Measurements from ENCODE around the gene SLC6A7. TPM values are rescaled to one million over a fixed set of nuclear protein-coding genes. Genes with fewer than 3 reads are reported as not detected.

The SLC6A7 gene
- total and polyA plus RNA-seq, 2 donors = under 0.01 to 0.07 TPM

GRCh38 chr5:150154618-150155128 is 35.2 kb upstream of the SLC6A7 start:
- 94% methylated on average over 7 of the region's 7 CpGs for WGBS
- Histone ChIP-seq H3K36me3 (ENCODE audit: control insufficient read depth in 2 of 2, insufficient read depth in 2 of 2, low read length in 1 of 2) (no peaks in the 10 kb centered on the region), H3K27me3 (ENCODE audit: control insufficient read depth in 2 of 2, insufficient read depth in 1 of 2, low read length in 1 of 2) (peaks cover 5 to 8% of the 10 kb centered on the region in 2 donors), H3K4me3 (ENCODE audit: low read length in 2 of 2) (peak overlapping the region in 1 of 2 donors; percentile 10), H3K27ac (ENCODE audit: low read depth in 1 of 2, low read length in 1 of 2) (no peak overlapping the region), H3K4me1 (ENCODE audit: control insufficient read depth in 2 of 2, insufficient read depth in 2 of 2, low read length in 2 of 2) (peaks cover 4 to 38% of the 10 kb centered on the region in 2 donors), H3K9me3 (ENCODE audit: control insufficient read depth in 2 of 2, insufficient read depth in 1 of 2, low read length in 1 of 2) (no peaks in the 10 kb centered on the region)
- no peak for DNase-seq (ENCODE audit: low read depth in 6 of 9, low spot score in 9 of 9)

- H3K4me1 ChIP-seq (ENCODE audit: control insufficient read depth in 2 of 2, insufficient read depth in 2 of 2, low read length in 2 of 2) = peaks cover 4 to 38% of the 10 kb centered on the region in 2 donors
- peak in 7 of 9 donors; percentile 5 to 69 (median 32) for DNase-seq (ENCODE audit: low read depth in 6 of 9, low spot score in 9 of 9)
Observed at GRCh38 chr5:150155258-150156026, 34.4 kb upstream of the SLC6A7 start, which contains the start of gene PDGFRB. TSS of gene PDGFRB (minus strand) at chr5:150155845. CDS start at chr5:150137047, 18,798 bp downstream.

GRCh38 chr5:150156027-150156368 is 33.9 kb upstream of the SLC6A7 start:
- no peak overlapping the region for H3K27ac ChIP-seq (ENCODE audit: low read depth in 1 of 2, low read length in 1 of 2)

More at GRCh38 chr5:150155258-150156026, 34.4 kb upstream of the SLC6A7 start, which contains the start of gene PDGFRB:
- no peaks in the 10 kb centered on the region for H3K9me3 ChIP-seq (ENCODE audit: control insufficient read depth in 2 of 2, insufficient read depth in 1 of 2, low read length in 1 of 2)
- 11% methylated on average over 17 of the region's 17 CpGs for WGBS
- peak within 1 kb of the TSS; percentile 29 to 48 for H3K4me3 ChIP-seq (ENCODE audit: low read length in 2 of 2)
- no peak within 1 kb of the TSS for H3K27ac ChIP-seq (ENCODE audit: low read depth in 1 of 2, low read length in 1 of 2)
- peaks cover 5 to 8% of the 10 kb centered on the region in 2 donors for H3K27me3 ChIP-seq (ENCODE audit: control insufficient read depth in 2 of 2, insufficient read depth in 1 of 2, low read length in 1 of 2)
- H3K36me3 ChIP-seq (ENCODE audit: control insufficient read depth in 2 of 2, insufficient read depth in 2 of 2, low read length in 1 of 2) = no peaks in the 10 kb centered on the region

GRCh38 chr5:150156540-150156939 is 33.3 kb upstream of the SLC6A7 start:
- Histone ChIP-seq H3K4me3 (ENCODE audit: low read length in 2 of 2) (no peak overlapping the region), H3K27ac (ENCODE audit: low read depth in 1 of 2, low read length in 1 of 2) (no peak overlapping the region), H3K36me3 (ENCODE audit: control insufficient read depth in 2 of 2, insufficient read depth in 2 of 2, low read length in 1 of 2) (no peaks in the 10 kb centered on the region), H3K27me3 (ENCODE audit: control insufficient read depth in 2 of 2, insufficient read depth in 1 of 2, low read length in 1 of 2) (peaks cover 5 to 8% of the 10 kb centered on the region in 2 donors), H3K9me3 (ENCODE audit: control insufficient read depth in 2 of 2, insufficient read depth in 1 of 2, low read length in 1 of 2) (no peaks in the 10 kb centered on the region), H3K4me1 (ENCODE audit: control insufficient read depth in 2 of 2, insufficient read depth in 2 of 2, low read length in 2 of 2) (peaks cover 4 to 40% of the 10 kb centered on the region in 2 donors)
- no peak for DNase-seq (ENCODE audit: low read depth in 6 of 9, low spot score in 9 of 9)
- 96% methylated on average over 4 of the region's 4 CpGs for WGBS

More at GRCh38 chr5:150156027-150156368, 33.9 kb upstream of the SLC6A7 start:
- WGBS = 11% methylated on average over 9 of the region's 9 CpGs
- no peak for DNase-seq (ENCODE audit: low read depth in 6 of 9, low spot score in 9 of 9)
- H3K4me1 ChIP-seq (ENCODE audit: control insufficient read depth in 2 of 2, insufficient read depth in 2 of 2, low read length in 2 of 2) = peaks cover 4 to 37% of the 10 kb centered on the region in 2 donors
- no peaks in the 10 kb centered on the region for H3K36me3 ChIP-seq (ENCODE audit: control insufficient read depth in 2 of 2, insufficient read depth in 2 of 2, low read length in 1 of 2)
- no peaks in the 10 kb centered on the region for H3K9me3 ChIP-seq (ENCODE audit: control insufficient read depth in 2 of 2, insufficient read depth in 1 of 2, low read length in 1 of 2)
- peaks cover 5 to 8% of the 10 kb centered on the region in 2 donors for H3K27me3 ChIP-seq (ENCODE audit: control insufficient read depth in 2 of 2, insufficient read depth in 1 of 2, low read length in 1 of 2)
- H3K4me3 ChIP-seq (ENCODE audit: low read length in 2 of 2) = peak overlapping the region; percentile 29 to 48

GRCh38 chr5:150157168-150157567 is 32.7 kb upstream of the SLC6A7 start:
- no peak overlapping the region for H3K27ac ChIP-seq (ENCODE audit: low read depth in 1 of 2, low read length in 1 of 2)
- H3K9me3 ChIP-seq (ENCODE audit: control insufficient read depth in 2 of 2, insufficient read depth in 1 of 2, low read length in 1 of 2) = no peaks in the 10 kb centered on the region
- peaks cover 4 to 44% of the 10 kb centered on the region in 2 donors for H3K4me1 ChIP-seq (ENCODE audit: control insufficient read depth in 2 of 2, insufficient read depth in 2 of 2, low read length in 2 of 2)
- no peak overlapping the region for H3K4me3 ChIP-seq (ENCODE audit: low read length in 2 of 2)
- no peak for DNase-seq (ENCODE audit: low read depth in 6 of 9, low spot score in 9 of 9)
- no peaks in the 10 kb centered on the region for H3K36me3 ChIP-seq (ENCODE audit: control insufficient read depth in 2 of 2, insufficient read depth in 2 of 2, low read length in 1 of 2)
- H3K27me3 ChIP-seq (ENCODE audit: control insufficient read depth in 2 of 2, insufficient read depth in 1 of 2, low read length in 1 of 2) = peaks cover 5 to 8% of the 10 kb centered on the region in 2 donors
- WGBS = 97% methylated on average over 3 of the region's 3 CpGs

GRCh38 chr5:150158170-150158949 is 31.5 kb upstream of the SLC6A7 start:
- no peaks in the 10 kb centered on the region for H3K36me3 ChIP-seq (ENCODE audit: control insufficient read depth in 2 of 2, insufficient read depth in 2 of 2, low read length in 1 of 2)
- no peak for DNase-seq (ENCODE audit: low read depth in 6 of 9, low spot score in 9 of 9)
- no peak overlapping the region for H3K27ac ChIP-seq (ENCODE audit: low read depth in 1 of 2, low read length in 1 of 2)
- H3K4me1 ChIP-seq (ENCODE audit: control insufficient read depth in 2 of 2, insufficient read depth in 2 of 2, low read length in 2 of 2) = peaks cover 4 to 47% of the 10 kb centered on the region in 2 donors
- 87% methylated on average over 12 of the region's 12 CpGs for WGBS
- H3K4me3 ChIP-seq (ENCODE audit: low read length in 2 of 2) = no peak overlapping the region
- H3K27me3 ChIP-seq (ENCODE audit: control insufficient read depth in 2 of 2, insufficient read depth in 1 of 2, low read length in 1 of 2) = peaks cover 5 to 8% of the 10 kb centered on the region in 2 donors
- H3K9me3 ChIP-seq (ENCODE audit: control insufficient read depth in 2 of 2, insufficient read depth in 1 of 2, low read length in 1 of 2) = no peaks in the 10 kb centered on the region

- no peaks in the 10 kb centered on the region for H3K36me3 ChIP-seq (ENCODE audit: control insufficient read depth in 2 of 2, insufficient read depth in 2 of 2, low read length in 1 of 2)
- H3K27ac ChIP-seq (ENCODE audit: low read depth in 1 of 2, low read length in 1 of 2) = no peak overlapping the region
- no peak for DNase-seq (ENCODE audit: low read depth in 6 of 9, low spot score in 9 of 9)
- H3K4me1 ChIP-seq (ENCODE audit: control insufficient read depth in 2 of 2, insufficient read depth in 2 of 2, low read length in 2 of 2) = peaks cover 4 to 46% of the 10 kb centered on the region in 2 donors
- H3K9me3 ChIP-seq (ENCODE audit: control insufficient read depth in 2 of 2, insufficient read depth in 1 of 2, low read length in 1 of 2) = no peaks in the 10 kb centered on the region
- H3K27me3 ChIP-seq (ENCODE audit: control insufficient read depth in 2 of 2, insufficient read depth in 1 of 2, low read length in 1 of 2) = peaks cover 5 to 12% of the 10 kb centered on the region in 2 donors
- WGBS = 94% methylated on average over 6 of the region's 6 CpGs
- H3K4me3 ChIP-seq (ENCODE audit: low read length in 2 of 2) = no peak overlapping the region
Observed at GRCh38 chr5:150159031-150159430, 30.8 kb upstream of the SLC6A7 start.

GRCh38 chr5:150159741-150160179 is 30.1 kb upstream of the SLC6A7 start:
- no peak overlapping the region for H3K4me3 ChIP-seq (ENCODE audit: low read length in 2 of 2)

More at GRCh38 chr5:150159741-150160179, 30.1 kb upstream of the SLC6A7 start:
- DNase-seq (ENCODE audit: low read depth in 6 of 9, low spot score in 9 of 9) = peak in 3 of 9 donors; percentile 22 to 45 (median 30)
- no peaks in the 10 kb centered on the region for H3K36me3 ChIP-seq (ENCODE audit: control insufficient read depth in 2 of 2, insufficient read depth in 2 of 2, low read length in 1 of 2)
- no peak overlapping the region for H3K27ac ChIP-seq (ENCODE audit: low read depth in 1 of 2, low read length in 1 of 2)
- 72% methylated on average over 9 of the region's 9 CpGs for WGBS
- H3K9me3 ChIP-seq (ENCODE audit: control insufficient read depth in 2 of 2, insufficient read depth in 1 of 2, low read length in 1 of 2) = no peaks in the 10 kb centered on the region
- H3K4me1 ChIP-seq (ENCODE audit: control insufficient read depth in 2 of 2, insufficient read depth in 2 of 2, low read length in 2 of 2) = peaks cover 4 to 39% of the 10 kb centered on the region in 2 donors
- H3K27me3 ChIP-seq (ENCODE audit: control insufficient read depth in 2 of 2, insufficient read depth in 1 of 2, low read length in 1 of 2) = peaks cover 5 to 16% of the 10 kb centered on the region in 2 donors
